Aorta (tissue), 5 donors: Measurements from ENCODE around the gene SHLD2. TPM values are rescaled to one million over a fixed set of nuclear protein-coding genes. Genes with fewer than 3 reads are reported as not detected.
"Not testable (repeated sequence)": the region's sequence is repeated elsewhere in the genome, so short reads cannot be mapped to it uniquely, and the experiment has no call there.

Experiments
- ATAC-seq: fragments of 200-7000 bp; cut with Tn5 transposase; one replicate; pipeline ENCODE4 v1.9.1; 2022; ENCODE audit warnings: moderate library complexity; ENCODE audit not compliant: low FRiP score
- DNase-seq, 2 donors: peaks; one replicate each; pipeline ENCODE4 v3.0.0-alpha.2; 2020
- H3K27ac ChIP-seq, 2 donors: one replicate each; pipeline ENCODE4 v1.5.1; 2013; ENCODE audit warnings: low read length in 2 of 2, mild to moderate bottlenecking in 2 of 2, moderate library complexity in 2 of 2, control low read depth in 1 of 2, inconsistent platforms in 1 of 2, low read depth in 1 of 2
- H3K27me3 ChIP-seq, 2 donors: one replicate each; pipeline ENCODE4 v1.6.1; 2013; ENCODE audit warnings: control low read depth in 1 of 2, low read length in 1 of 2, mild to moderate bottlenecking in 1 of 2, moderate library complexity in 1 of 2; ENCODE audit not compliant: insufficient read depth in 2 of 2, control insufficient read depth in 1 of 2
- H3K36me3 ChIP-seq, 2 donors: one replicate each; pipeline ENCODE4 v1.6.1; 2013; ENCODE audit warnings: control low read depth in 1 of 2, low read length in 1 of 2, mild to moderate bottlenecking in 1 of 2; ENCODE audit not compliant: insufficient read depth in 2 of 2, control insufficient read depth in 1 of 2
- H3K4me1 ChIP-seq, 2 donors: one replicate each; pipeline ENCODE4 v1.6.1; 2013; ENCODE audit warnings: low read length in 2 of 2, control low read depth in 1 of 2, mild to moderate bottlenecking in 1 of 2, moderate library complexity in 1 of 2; ENCODE audit not compliant: insufficient read depth in 2 of 2, control insufficient read depth in 1 of 2
- H3K4me3 ChIP-seq, 2 donors: one replicate each; pipeline ENCODE4 v1.5.1; 2013; ENCODE audit warnings: low read length in 2 of 2, control low read depth in 1 of 2, mild to moderate bottlenecking in 1 of 2
- H3K9me3 ChIP-seq: one replicate; pipeline ENCODE4 v1.6.1; 2013; ENCODE audit warnings: mild to moderate bottlenecking, low read length; ENCODE audit not compliant: control insufficient read depth
- WGBS, 2 donors: extraction: QIAGEN DNeasy Blood & Tissue Kit; methylation state at CpG; one replicate each; pipeline ENCODE4 v1.1.7; 2013; 5-methylcytosine and 5-hydroxymethylcytosine counted together
- intact Hi-C, 2 donors: fragments of 100-400 bp; cut with DNase I; formaldehyde crosslinking; loops; one replicate each; pipeline versions ENCODE4 v1.14.2 to v1.15.0; 2022
- polyA plus RNA-seq, 2 donors: library from polyadenylated mRNA; stranded (reverse); fragments of 200-250 nt; gene quantifications; one replicate each; pipeline ENCODE4 v1.2.3, GENCODE V29; 2013
- total RNA-seq, 2 donors: library from RNA; stranded (reverse); fragmentation: NEBNext Ultra II Directional; extraction: Animal tissue kit (Norgen Biotek cat#: 25700); gene quantifications; one replicate each; pipeline ENCODE4 v1.2.1, GENCODE V29; 2021
- donor health status: healthy with polysubstance abuse.
- donor health status: Bipolar disorder and iron deficiency.
- donor health status: DM: no; HTN: no; CAD: no.
- donor health status: DM: no; HTN: no; CAD: no.
- donor health status: DM: yes; HTN: yes; CAD: no.

The SHLD2 gene
- total and polyA plus RNA-seq, 4 donors: 15.6 to 24.5 (median 21.4) TPM

DNA sequence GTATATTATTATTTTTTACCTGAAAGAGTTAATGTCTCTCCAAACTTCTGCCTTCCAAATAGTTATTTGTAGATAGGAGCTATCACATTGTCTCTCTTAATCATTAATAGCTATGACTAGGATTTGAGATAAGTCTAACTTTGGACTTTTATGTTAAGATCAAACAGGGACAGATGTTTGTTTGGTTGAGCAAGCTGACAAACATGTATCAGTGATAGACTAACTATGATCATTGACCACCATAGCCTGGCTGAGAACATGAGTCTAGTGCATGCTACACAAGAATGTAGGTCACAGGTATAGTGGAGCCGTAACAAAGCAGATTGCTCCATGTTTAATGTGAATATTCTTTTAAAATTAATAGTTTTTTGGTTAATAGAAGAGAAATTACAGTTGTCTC, 76.7 kb downstream of the SHLD2 start:
- H3K36me3 ChIP-seq, ATAC-seq, DNase-seq, H3K9me3 ChIP-seq, H3K27ac ChIP-seq, intact Hi-C loops, H3K27me3 ChIP-seq, H3K4me3 ChIP-seq, H3K4me1 ChIP-seq: not testable (repeated sequence)
- 0 to 44% methylated on average over 1 of the region's 1 CpG for WGBS, 2 donors

- H3K4me3 ChIP-seq, H3K4me1 ChIP-seq, H3K27ac ChIP-seq, H3K9me3 ChIP-seq, H3K36me3 ChIP-seq, H3K27me3 ChIP-seq, DNase-seq, intact Hi-C loops, ATAC-seq: not testable (repeated sequence)
Observed at GRCh38 chr10:87172178-87172577, 77.2 kb downstream of the SHLD2 start.

- ATAC-seq, H3K4me1 ChIP-seq, H3K9me3 ChIP-seq, H3K4me3 ChIP-seq, intact Hi-C loops, DNase-seq, H3K27me3 ChIP-seq, H3K27ac ChIP-seq, H3K36me3 ChIP-seq: not testable (repeated sequence)
- 94 to 98% methylated on average over 2 of the region's 3 CpGs for whole genome bisulfite sequencing, 2 donors
Observed at GRCh38 chr10:87177587-87177986, 82.6 kb downstream of the SHLD2 start.

- intact Hi-C loops, H3K27ac ChIP-seq, H3K4me1 ChIP-seq, H3K27me3 ChIP-seq, DNase-seq, ATAC-seq, H3K4me3 ChIP-seq, H3K9me3 ChIP-seq, H3K36me3 ChIP-seq: not testable (repeated sequence)
- 87 to 91% methylated on average over 6 of the region's 6 CpGs for WGBS, 2 donors
Observed at GRCh38 chr10:87184421-87184820, 89.4 kb downstream of the SHLD2 start.

- not testable (repeated sequence) for ATAC-seq
Observed at GRCh38 chr10:87186016-87186415, 91.0 kb downstream of the SHLD2 start.

DNA sequence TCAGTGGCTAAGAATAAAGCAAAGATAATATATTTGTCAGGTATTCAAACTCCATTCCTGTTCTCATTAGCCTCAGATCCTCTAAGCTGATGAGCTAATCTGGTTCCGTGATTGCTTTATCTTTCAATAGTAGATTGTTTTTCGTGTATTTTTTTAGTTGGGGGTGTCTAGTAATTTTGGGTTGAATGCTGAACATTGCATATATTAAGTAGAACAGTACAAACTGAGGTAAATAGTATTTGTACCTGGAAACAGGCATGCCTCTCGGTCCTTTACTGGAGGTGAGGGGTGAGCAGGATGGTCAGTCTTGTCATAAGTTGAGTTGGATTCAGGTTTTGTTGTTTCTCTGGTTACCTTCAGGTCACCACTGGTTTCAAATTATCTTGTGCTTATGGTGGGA, 92.6 kb downstream of the SHLD2 start:
- ATAC-seq, H3K27me3 ChIP-seq, H3K4me1 ChIP-seq, intact Hi-C loops, DNase-seq, H3K27ac ChIP-seq, H3K4me3 ChIP-seq, H3K9me3 ChIP-seq, H3K36me3 ChIP-seq: not testable (repeated sequence)
- 98 to 99% methylated on average over 3 of the region's 3 CpGs for WGBS, 2 donors

More at GRCh38 chr10:87186016-87186415, 91.0 kb downstream of the SHLD2 start:
- H3K36me3 ChIP-seq, H3K4me1 ChIP-seq, H3K27ac ChIP-seq, H3K27me3 ChIP-seq, H3K4me3 ChIP-seq, intact Hi-C loops, DNase-seq, H3K9me3 ChIP-seq: not testable (repeated sequence)
- WGBS, 2 donors: 92 to 95% methylated on average over 3 to 4 of the region's 4 CpGs

GRCh38 chr10:87191841-87192240, 96.8 kb downstream of the SHLD2 start:
- H3K4me1 ChIP-seq, ATAC-seq, H3K27ac ChIP-seq, H3K9me3 ChIP-seq, DNase-seq, H3K36me3 ChIP-seq, H3K27me3 ChIP-seq, intact Hi-C loops, H3K4me3 ChIP-seq: not testable (repeated sequence)
- WGBS, 2 donors: 96 to 100% methylated on average over 2 to 3 of the region's 3 CpGs

GRCh38 chr10:87200924-87201323, 105.9 kb downstream of the SHLD2 start:
- H3K27me3 ChIP-seq, H3K27ac ChIP-seq, H3K9me3 ChIP-seq, H3K4me1 ChIP-seq, DNase-seq, H3K4me3 ChIP-seq, H3K36me3 ChIP-seq, intact Hi-C loops: not testable (repeated sequence)
- 4 to 7% methylated on average over 6 of the region's 6 CpGs for WGBS, 2 donors
- peak; percentile 49 for ATAC-seq

DNA sequence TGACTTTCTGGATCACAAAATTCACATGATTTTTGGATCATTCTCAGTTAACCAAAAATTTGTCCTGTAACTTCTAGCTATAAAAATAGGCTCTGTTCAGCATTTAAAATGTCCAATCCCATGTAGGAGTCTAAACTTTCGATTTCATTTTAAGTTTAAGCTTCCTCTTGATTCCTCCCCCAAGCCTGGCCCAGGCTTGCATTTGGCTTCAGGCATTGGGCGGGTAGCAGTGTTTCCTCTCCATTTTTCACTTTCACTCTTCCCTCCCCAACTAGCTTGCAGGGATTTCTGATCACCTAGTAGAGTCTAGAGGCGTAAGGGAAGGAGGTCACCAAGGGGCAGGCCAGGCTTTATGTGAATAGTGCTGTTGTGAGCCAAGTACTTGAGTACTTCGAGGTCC, 109.8 kb downstream of the SHLD2 start:
- H3K27ac ChIP-seq, H3K27me3 ChIP-seq, H3K4me3 ChIP-seq, H3K9me3 ChIP-seq, ATAC-seq, DNase-seq, H3K36me3 ChIP-seq, H3K4me1 ChIP-seq, intact Hi-C loops: not testable (repeated sequence)
- WGBS, 2 donors: 54 to 60% methylated on average over 2 of the region's 4 CpGs
